ENCODE measurements around the gene EED. TPM values are rescaled to one million over a fixed set of nuclear protein-coding genes. Genes with fewer than 3 reads are reported as not detected.

EED gene
- total RNA-seq, 1 experiment from 2014 or later = 59.6 TPM

GRCh38 chr11:86249307-86250098 lies 5.0 kb downstream of the EED start:
- DNase-seq = no peak
- Histone ChIP-seq H3K4me3 (no peak overlapping the region), H3K27ac (no peak overlapping the region), H3K4me1 (peaks cover 8% of the 10 kb centered on the region; the same call in 1 of the 2 replicates), H3K36me3 (peaks cover 20% of the 10 kb centered on the region), H3K9me3 (replicated peaks) (no peaks in the 10 kb centered on the region), H3K27me3 (no peaks in the 10 kb centered on the region)

GRCh38 chr11:86251345-86251744 lies 6.8 kb downstream of the EED start:
- Histone ChIP-seq H3K9me3 (replicated peaks) (no peaks in the 10 kb centered on the region), H3K4me3 (no peak overlapping the region), H3K4me1 (peaks cover 6% of the 10 kb centered on the region; the same call in 1 of the 2 replicates), H3K36me3 (peaks cover 35% of the 10 kb centered on the region), H3K27me3 (no peaks in the 10 kb centered on the region), H3K27ac (no peak overlapping the region)
- no peak for DNase-seq

GRCh38 chr11:86255896-86256295 lies 11.3 kb downstream of the EED start:
- Histone ChIP-seq H3K27me3 (no peaks in the 10 kb centered on the region), H3K4me3 (no peak overlapping the region), H3K4me1 (no peaks in the 10 kb centered on the region)

GRCh38 chr11:86256608-86257007 lies 12.1 kb downstream of the EED start:
- H3K27ac ChIP-seq = no peak overlapping the region
- DNase-seq = no peak
- H3K9me3 ChIP-seq (replicated peaks) = no peaks in the 10 kb centered on the region
- peaks cover 67% of the 10 kb centered on the region for H3K36me3 ChIP-seq
- H3K27me3 ChIP-seq = no peaks in the 10 kb centered on the region
- no peaks in the 10 kb centered on the region for H3K4me1 ChIP-seq
- H3K4me3 ChIP-seq = no peak overlapping the region

More at GRCh38 chr11:86255896-86256295, 11.3 kb downstream of the EED start:
- no peaks in the 10 kb centered on the region for H3K9me3 ChIP-seq (replicated peaks)
- no peak for DNase-seq
- peaks cover 63% of the 10 kb centered on the region for H3K36me3 ChIP-seq
- H3K27ac ChIP-seq = no peak overlapping the region

- Histone ChIP-seq H3K27me3 (no peaks in the 10 kb centered on the region), H3K27ac (no peak overlapping the region), H3K9me3 (replicated peaks) (no peaks in the 10 kb centered on the region), H3K4me3 (no peak overlapping the region), H3K36me3 (peaks cover 69% of the 10 kb centered on the region), H3K4me1 (no peaks in the 10 kb centered on the region)
- no peak for DNase-seq
Observed at GRCh38 chr11:86257446-86257845, 12.9 kb downstream of the EED start.

GRCh38 chr11:86259730-86260129 lies 15.2 kb downstream of the EED start:
- Histone ChIP-seq H3K36me3 (peaks cover 78% of the 10 kb centered on the region), H3K27me3 (no peaks in the 10 kb centered on the region)
- no peak for DNase-seq

GRCh38 chr11:86261328-86261727 lies 16.8 kb downstream of the EED start:
- Histone ChIP-seq H3K27ac (no peak overlapping the region), H3K9me3 (replicated peaks) (no peaks in the 10 kb centered on the region), H3K36me3 (peaks cover 70% of the 10 kb centered on the region), H3K4me1 (no peaks in the 10 kb centered on the region), H3K27me3 (no peaks in the 10 kb centered on the region), H3K4me3 (no peak overlapping the region)
- DNase-seq = no peak

More at GRCh38 chr11:86259730-86260129, 15.2 kb downstream of the EED start:
- Histone ChIP-seq H3K27ac (no peak overlapping the region), H3K4me3 (no peak overlapping the region), H3K9me3 (replicated peaks) (no peaks in the 10 kb centered on the region), H3K4me1 (no peaks in the 10 kb centered on the region)

GRCh38 chr11:86262387-86262786 lies 17.8 kb downstream of the EED start:
- Histone ChIP-seq H3K4me1 (no peaks in the 10 kb centered on the region), H3K9me3 (replicated peaks) (no peaks in the 10 kb centered on the region), H3K27ac (no peak overlapping the region), H3K27me3 (no peaks in the 10 kb centered on the region), H3K4me3 (no peak overlapping the region), H3K36me3 (peaks cover 64% of the 10 kb centered on the region)
- DNase-seq = no peak

- peaks cover 57% of the 10 kb centered on the region for H3K36me3 ChIP-seq
- no peak overlapping the region for H3K4me3 ChIP-seq
- DNase-seq = no peak
- no peaks in the 10 kb centered on the region for H3K4me1 ChIP-seq
- H3K27ac ChIP-seq = no peak overlapping the region
- H3K27me3 ChIP-seq = no peaks in the 10 kb centered on the region
- no peaks in the 10 kb centered on the region for H3K9me3 ChIP-seq (replicated peaks)
Observed at GRCh38 chr11:86264649-86265048, 20.1 kb downstream of the EED start.

- no peak overlapping the region for H3K27ac ChIP-seq
- DNase-seq = no peak
- H3K36me3 ChIP-seq = peaks cover 59% of the 10 kb centered on the region
- no peak overlapping the region for H3K4me3 ChIP-seq
- no peaks in the 10 kb centered on the region for H3K27me3 ChIP-seq
- no peaks in the 10 kb centered on the region for H3K9me3 ChIP-seq (replicated peaks)
- H3K4me1 ChIP-seq = no peaks in the 10 kb centered on the region
Observed at GRCh38 chr11:86265194-86265593, 20.6 kb downstream of the EED start.

- no peak for DNase-seq
- H3K4me1 ChIP-seq = no peaks in the 10 kb centered on the region
- no peak overlapping the region for H3K4me3 ChIP-seq
- H3K27ac ChIP-seq = no peak overlapping the region
- H3K36me3 ChIP-seq = peaks cover 48% of the 10 kb centered on the region
- H3K9me3 ChIP-seq (replicated peaks) = no peaks in the 10 kb centered on the region
- H3K27me3 ChIP-seq = no peaks in the 10 kb centered on the region
Observed at GRCh38 chr11:86269645-86270044, 25.1 kb downstream of the EED start.

GRCh38 chr11:86274503-86274902 lies 29.9 kb downstream of the EED start:
- H3K27me3 ChIP-seq = no peaks in the 10 kb centered on the region
- peaks cover 63% of the 10 kb centered on the region for H3K36me3 ChIP-seq
- H3K27ac ChIP-seq = no peak overlapping the region
- no peak overlapping the region for H3K4me3 ChIP-seq
- H3K9me3 ChIP-seq (replicated peaks) = no peaks in the 10 kb centered on the region
- H3K4me1 ChIP-seq = no peaks in the 10 kb centered on the region
- DNase-seq = peak; percentile 17 to 31

- peaks cover 61% of the 10 kb centered on the region for H3K36me3 ChIP-seq
- H3K27ac ChIP-seq = no peak overlapping the region
- no peak for DNase-seq
- H3K4me1 ChIP-seq = no peaks in the 10 kb centered on the region
- no peaks in the 10 kb centered on the region for H3K9me3 ChIP-seq (replicated peaks)
- no peak overlapping the region for H3K4me3 ChIP-seq
- no peaks in the 10 kb centered on the region for H3K27me3 ChIP-seq
Observed at GRCh38 chr11:86274999-86275398, 30.4 kb downstream of the EED start.

- Histone ChIP-seq H3K27ac (no peak overlapping the region), H3K4me3 (no peak overlapping the region), H3K36me3 (peaks cover 63% of the 10 kb centered on the region), H3K27me3 (no peaks in the 10 kb centered on the region), H3K9me3 (replicated peaks) (no peaks in the 10 kb centered on the region), H3K4me1 (no peaks in the 10 kb centered on the region)
- peak in 1 of 2 experiments; percentile 27 for DNase-seq
Observed at GRCh38 chr11:86275493-86276370, 31.2 kb downstream of the EED start.

- H3K27ac ChIP-seq = no peak overlapping the region
- no peak for DNase-seq
- H3K4me3 ChIP-seq = no peak overlapping the region
- H3K27me3 ChIP-seq = no peaks in the 10 kb centered on the region
- H3K9me3 ChIP-seq (replicated peaks) = no peaks in the 10 kb centered on the region
- H3K36me3 ChIP-seq = peaks cover 58% of the 10 kb centered on the region
- H3K4me1 ChIP-seq = no peaks in the 10 kb centered on the region
Observed at GRCh38 chr11:86277741-86278140, 33.2 kb downstream of the EED start.

Measured in SJCRH30 (cell line).